Osteocyte (in vitro differentiated cells): ENCODE measurements around the gene OLIG1. TPM values are rescaled to one million over a fixed set of nuclear protein-coding genes. Genes with fewer than 3 reads are reported as not detected.

Experiments
- DNase-seq: peaks from one replicate; pipeline ENCODE4 v3.0.0; 2021; ENCODE audit warnings: mixed read lengths; ENCODE audit not compliant: unreplicated experiment; ENCODE audit errors: extremely low spot score
- H3K27ac Mint-ChIP-seq: one replicate; pipeline ENCODE4 v1.8.0; 2021; ENCODE audit warnings: mild to moderate bottlenecking, mixed read lengths; ENCODE audit not compliant: unreplicated experiment
- H3K27me3 Mint-ChIP-seq: one replicate; pipeline ENCODE4 v1.8.0; 2021; ENCODE audit warnings: mixed read lengths; ENCODE audit not compliant: unreplicated experiment
- H3K36me3 Mint-ChIP-seq: one replicate; pipeline ENCODE4 v1.8.0; 2021; ENCODE audit warnings: mixed read lengths; ENCODE audit not compliant: unreplicated experiment
- H3K4me1 Mint-ChIP-seq: one replicate; pipeline ENCODE4 v1.8.0; 2021; ENCODE audit warnings: mixed read lengths; ENCODE audit not compliant: unreplicated experiment
- H3K4me3 Mint-ChIP-seq: one replicate; pipeline ENCODE4 v1.8.0; 2021; ENCODE audit warnings: mild to moderate bottlenecking, moderate library complexity, mixed read lengths; ENCODE audit not compliant: unreplicated experiment
- H3K9me3 Mint-ChIP-seq: one replicate; pipeline ENCODE4 v1.8.0; 2021; ENCODE audit warnings: mixed read lengths; ENCODE audit not compliant: unreplicated experiment
- total RNA-seq: library from RNA; stranded (reverse); gene quantifications from 2 replicates; pipeline ENCODE4 v1.2.1, GENCODE V29; 2021
- TF ChIP-seq, protein P1 (sequence below): fragments of 200-600 bp; sonication (generic); IDR thresholded peaks from 2 replicates; pipeline ENCODE4 v1.5.0; 2021; ENCODE audit warnings: antibody characterized with exemption, mild to moderate bottlenecking, moderate library complexity

OLIG1 gene
- total RNA-seq, 1 donor from 2014 or later = not detected

DNA sequence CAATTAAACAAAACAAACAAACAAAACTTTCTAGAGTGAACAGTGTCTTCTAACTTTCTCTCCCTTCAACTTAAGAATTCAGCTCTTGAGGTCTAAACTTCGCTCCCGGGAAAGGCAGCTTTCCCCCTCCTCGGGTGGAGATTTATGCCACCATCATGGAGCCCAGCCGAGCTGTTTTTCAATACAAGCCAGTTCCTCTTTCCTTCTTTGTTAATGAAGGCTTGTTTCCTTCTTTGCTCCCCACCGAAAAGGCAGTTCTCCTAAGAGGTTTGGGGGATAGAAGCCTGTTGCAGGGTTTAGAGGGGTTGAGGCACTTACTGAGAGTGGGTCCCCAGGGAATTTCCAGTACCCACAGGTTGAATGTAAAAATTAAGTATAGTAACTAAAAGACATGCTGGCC, 26.5 kb downstream of the OLIG1 start:
- Mint-ChIP-seq H3K9me3 (no peaks in the 10 kb centered on the region), H3K36me3 (no peaks in the 10 kb centered on the region), H3K27me3 (peaks cover 31% of the 10 kb centered on the region), H3K4me3 (no peak overlapping the region), H3K4me1 (no peaks in the 10 kb centered on the region), H3K27ac (no peak overlapping the region)
- TF ChIP-seq, protein P1, sequence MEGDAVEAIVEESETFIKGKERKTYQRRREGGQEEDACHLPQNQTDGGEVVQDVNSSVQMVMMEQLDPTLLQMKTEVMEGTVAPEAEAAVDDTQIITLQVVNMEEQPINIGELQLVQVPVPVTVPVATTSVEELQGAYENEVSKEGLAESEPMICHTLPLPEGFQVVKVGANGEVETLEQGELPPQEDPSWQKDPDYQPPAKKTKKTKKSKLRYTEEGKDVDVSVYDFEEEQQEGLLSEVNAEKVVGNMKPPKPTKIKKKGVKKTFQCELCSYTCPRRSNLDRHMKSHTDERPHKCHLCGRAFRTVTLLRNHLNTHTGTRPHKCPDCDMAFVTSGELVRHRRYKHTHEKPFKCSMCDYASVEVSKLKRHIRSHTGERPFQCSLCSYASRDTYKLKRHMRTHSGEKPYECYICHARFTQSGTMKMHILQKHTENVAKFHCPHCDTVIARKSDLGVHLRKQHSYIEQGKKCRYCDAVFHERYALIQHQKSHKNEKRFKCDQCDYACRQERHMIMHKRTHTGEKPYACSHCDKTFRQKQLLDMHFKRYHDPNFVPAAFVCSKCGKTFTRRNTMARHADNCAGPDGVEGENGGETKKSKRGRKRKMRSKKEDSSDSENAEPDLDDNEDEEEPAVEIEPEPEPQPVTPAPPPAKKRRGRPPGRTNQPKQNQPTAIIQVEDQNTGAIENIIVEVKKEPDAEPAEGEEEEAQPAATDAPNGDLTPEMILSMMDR = no peak
- no peak for DNase-seq

DNA sequence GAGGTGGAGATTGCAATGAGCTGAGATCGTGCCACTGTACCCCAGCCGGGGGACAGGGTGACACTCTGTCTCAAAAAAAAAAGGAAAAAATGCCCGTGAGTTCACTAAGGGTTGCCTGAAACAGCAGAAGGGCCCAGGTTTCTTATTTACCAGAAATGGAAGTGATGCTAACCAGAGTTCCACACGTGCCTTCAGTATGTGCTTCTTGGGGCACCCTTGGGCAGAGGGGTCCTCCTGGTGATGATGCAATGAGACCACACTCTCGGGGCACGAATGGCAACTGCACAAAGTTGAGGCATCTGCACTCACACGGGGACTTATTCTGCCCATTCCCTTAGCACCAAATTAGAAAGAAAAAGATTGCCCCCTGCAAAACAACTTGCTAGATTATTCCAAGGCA, 29.2 kb downstream of the OLIG1 start:
- H3K27ac Mint-ChIP-seq = no peak overlapping the region
- TF ChIP-seq, protein P1 = no peak
- no peaks in the 10 kb centered on the region for H3K4me1 Mint-ChIP-seq
- H3K27me3 Mint-ChIP-seq = peaks cover 41% of the 10 kb centered on the region
- DNase-seq = no peak
- no peak overlapping the region for H3K4me3 Mint-ChIP-seq
- no peaks in the 10 kb centered on the region for H3K9me3 Mint-ChIP-seq
- no peaks in the 10 kb centered on the region for H3K36me3 Mint-ChIP-seq

DNA sequence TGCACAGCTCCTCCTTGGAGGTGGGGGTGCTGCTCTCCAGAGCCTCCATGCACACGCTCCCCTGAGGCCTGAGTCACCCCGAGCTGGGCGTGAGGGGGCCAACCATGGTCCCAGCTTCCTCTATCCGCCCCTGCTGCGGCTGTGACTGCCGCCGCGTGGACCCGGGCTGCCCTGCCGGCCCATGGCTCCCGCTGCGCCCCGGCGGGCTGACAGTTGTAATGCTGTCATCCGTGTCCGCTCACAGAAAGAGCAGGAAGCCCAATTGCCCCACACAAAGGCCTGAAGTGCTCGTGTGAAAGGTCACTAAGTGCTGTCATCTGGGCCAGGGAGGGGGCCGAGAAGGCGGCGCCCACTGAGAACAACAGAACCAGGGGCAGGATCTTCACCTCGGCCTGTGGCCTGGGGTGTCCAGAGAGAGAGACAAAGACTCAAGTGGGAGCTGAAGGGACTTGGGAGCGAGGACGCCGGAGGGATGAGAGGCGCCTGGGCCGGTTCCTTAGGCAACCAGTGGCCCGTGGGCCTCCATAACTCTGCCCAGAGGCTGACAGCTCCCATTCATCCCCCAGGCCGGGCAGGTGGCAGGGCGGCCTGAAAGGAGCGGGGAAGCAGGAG, 31.5 kb downstream of the OLIG1 start:
- H3K4me3 Mint-ChIP-seq = no peak overlapping the region
- H3K27ac Mint-ChIP-seq = no peak overlapping the region
- no peaks in the 10 kb centered on the region for H3K36me3 Mint-ChIP-seq
- peaks cover 38% of the 10 kb centered on the region for H3K27me3 Mint-ChIP-seq
- TF ChIP-seq, protein P1 = no peak
- no peak for DNase-seq
- no peaks in the 10 kb centered on the region for H3K4me1 Mint-ChIP-seq
- H3K9me3 Mint-ChIP-seq = peaks cover 4% of the 10 kb centered on the region

DNA sequence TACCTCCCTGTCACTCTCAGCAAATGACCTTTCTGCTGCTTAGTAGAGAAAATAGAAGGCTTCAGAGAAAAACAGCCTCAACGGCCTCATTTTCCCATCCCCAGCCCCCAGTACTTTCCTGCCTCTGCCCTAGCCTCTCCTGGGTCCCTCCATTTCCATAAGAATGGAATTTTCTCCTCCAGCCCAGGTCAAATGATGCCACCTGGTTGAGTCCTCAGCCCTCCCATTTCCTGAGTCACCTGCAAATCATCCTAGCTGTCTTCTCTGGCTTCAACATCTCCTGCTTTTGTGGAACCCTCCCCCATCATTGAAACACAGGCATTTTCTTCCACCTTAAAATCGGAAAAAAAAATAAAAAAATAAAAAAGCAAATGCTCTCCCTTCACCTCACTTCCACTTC, 35.1 kb downstream of the OLIG1 start:
- Mint-ChIP-seq H3K4me3 (no peak overlapping the region), H3K27me3 (peaks cover 46% of the 10 kb centered on the region), H3K4me1 (no peaks in the 10 kb centered on the region), H3K36me3 (no peaks in the 10 kb centered on the region), H3K9me3 (peaks cover 4% of the 10 kb centered on the region), H3K27ac (no peak overlapping the region)
- no peak for DNase-seq
- TF ChIP-seq, protein P1 = no peak

DNA sequence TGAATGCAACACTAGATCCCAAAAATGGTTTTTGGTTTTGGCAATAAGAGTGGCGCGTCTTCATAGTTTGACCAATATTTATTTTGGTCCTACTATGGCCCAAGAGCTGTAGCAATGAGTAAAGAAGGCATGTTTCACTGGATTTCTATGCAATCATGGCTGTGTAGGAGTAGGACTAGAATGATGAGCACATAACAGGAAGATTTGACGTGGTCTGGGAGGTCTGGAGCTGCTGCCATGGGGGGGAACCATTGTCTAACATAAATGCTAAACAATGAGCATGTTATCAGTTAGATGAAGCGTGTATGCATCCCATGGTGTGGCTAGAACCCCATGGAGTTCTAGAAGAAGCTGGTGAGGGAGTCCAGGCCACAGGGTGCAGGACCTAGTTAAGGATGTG, 38.3 kb downstream of the OLIG1 start:
- Mint-ChIP-seq H3K4me1 (no peaks in the 10 kb centered on the region), H3K4me3 (no peak overlapping the region), H3K27me3 (peaks cover 59% of the 10 kb centered on the region), H3K27ac (no peak overlapping the region), H3K9me3 (peaks cover 4% of the 10 kb centered on the region), H3K36me3 (no peaks in the 10 kb centered on the region)
- DNase-seq = no peak
- TF ChIP-seq, protein P1 = no peak
